HG03039 (cell line): ENCODE measurements around the gene UBB.
A peak's percentile ranks its signal among the peaks of the same experiment; 100 is the strongest.

Experiments used
- ATAC-seq: cut with Tn5 transposase; IDR thresholded peaks from one replicate; pipeline ENCODE4 v1.9.1; 2021; ENCODE audit warnings: mild to moderate bottlenecking, moderate library complexity; ENCODE audit not compliant: unreplicated experiment

Gene UBB

DNA sequence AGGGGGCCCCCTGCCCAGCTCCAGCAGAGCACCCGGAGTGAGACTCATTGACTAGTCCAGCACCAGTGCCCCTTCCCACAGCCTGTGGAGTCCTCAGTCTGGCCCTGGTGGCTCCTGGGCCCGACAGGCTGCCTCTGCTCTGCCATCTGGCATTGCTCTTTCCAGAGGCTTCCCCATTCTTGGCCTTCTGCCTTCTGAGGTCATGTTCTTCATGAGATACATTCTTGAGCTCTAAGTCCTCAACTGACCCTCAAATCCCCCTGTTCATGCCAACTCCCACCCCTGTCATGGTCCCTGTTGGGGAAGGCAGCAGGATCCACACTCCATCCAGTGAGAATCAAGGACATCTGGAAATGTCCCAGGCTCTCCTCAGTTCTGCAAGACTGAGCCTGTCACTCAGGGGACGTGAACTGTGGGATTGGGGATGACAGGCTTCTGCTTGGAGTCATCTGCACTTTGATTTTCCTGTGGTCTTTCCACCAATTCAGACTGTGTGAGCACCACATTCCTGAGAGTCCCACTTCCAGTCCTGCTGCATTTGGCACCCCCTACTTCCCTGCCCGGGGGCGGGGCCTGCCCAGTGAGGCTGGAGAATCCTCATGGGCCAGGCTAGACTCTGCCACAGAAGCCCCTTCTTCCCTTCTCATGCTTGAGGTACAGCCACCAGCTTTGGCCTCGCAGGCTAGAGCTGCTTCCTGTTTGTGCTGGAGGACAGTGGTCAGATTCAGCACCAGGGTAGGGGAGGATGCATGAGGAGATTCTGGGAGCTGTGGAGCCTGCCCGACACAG is 37.2 kb downstream of the UBB start:
- no peak for ATAC-seq

DNA sequence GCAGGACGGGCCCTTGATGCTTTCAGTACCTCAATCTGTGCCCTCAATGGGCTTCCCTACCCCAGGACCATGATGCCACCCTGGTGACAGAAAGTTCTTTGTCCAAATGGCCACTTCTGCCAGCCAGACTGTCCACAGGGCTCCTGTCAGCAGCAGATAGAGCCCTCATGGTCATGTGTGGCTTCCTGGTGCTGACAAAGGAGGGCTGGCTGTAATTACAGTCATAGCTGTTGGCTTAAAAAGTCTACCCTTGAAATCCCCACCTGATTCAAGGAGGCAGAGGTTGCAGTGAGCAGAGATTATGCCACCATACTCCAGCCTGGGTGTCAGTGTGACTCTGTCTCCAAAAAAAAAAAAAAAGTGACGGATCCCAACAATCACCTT is 37.8 kb downstream of the UBB start:
- ATAC-seq, result no peak

DNA sequence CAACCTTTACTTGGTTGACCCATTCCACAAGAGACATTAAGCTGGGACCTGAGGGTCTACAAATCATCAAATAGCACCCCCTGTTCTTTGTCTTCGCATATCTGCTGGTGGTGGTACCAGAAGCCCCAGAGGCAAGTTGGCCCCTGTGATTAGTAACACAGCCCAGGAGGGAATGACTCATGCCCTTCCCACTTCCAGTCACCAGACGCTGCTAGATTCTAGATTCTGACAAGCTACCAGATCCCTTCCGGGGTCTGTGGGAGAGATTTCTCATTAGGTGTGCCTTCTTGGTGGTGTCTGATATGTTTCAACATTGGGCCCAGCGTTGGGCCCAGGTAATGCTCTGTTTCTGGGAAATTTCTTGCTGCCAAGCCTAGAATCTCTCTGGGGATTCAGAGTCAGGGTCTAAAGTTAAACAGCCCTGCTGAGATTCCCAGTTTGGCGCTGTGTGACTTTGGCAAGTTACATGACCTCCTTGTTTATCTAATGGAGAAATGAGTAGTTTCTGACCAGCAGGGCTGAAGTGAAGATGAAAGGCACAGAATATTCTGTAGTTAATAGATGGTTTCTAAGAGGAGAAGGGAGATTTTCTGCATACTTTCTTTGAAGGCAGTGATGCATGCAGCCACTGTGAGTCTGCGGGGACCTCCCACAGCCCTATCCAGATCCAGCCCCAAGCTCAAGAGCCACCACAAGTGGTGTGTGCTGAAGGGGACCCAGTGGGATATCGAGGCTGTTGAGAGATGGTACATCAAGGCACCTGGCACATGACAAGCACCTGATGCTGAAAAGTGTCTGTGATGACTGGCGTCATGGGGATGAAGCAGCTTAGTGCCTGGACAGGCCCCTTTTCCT is 38.4 kb downstream of the UBB start:
- ATAC-seq, result peak; percentile 31

DNA sequence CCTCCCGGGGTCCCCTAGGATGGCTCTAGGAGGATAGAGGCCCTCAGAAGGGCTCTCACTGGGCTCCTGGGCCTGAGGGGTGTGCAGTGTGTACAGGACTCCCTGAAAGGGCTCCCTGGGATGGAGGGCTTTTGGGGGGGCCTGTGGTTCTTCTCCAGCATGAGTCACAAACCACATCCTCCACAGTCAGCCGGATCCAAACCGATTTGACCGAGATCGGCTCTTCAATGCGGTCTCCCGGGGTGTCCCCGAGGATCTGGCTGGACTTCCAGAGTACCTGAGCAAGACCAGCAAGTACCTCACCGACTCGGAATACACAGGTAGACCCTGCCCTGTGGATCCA is 39.0 kb downstream of the UBB start:
- ATAC-seq, result no peak

- ATAC-seq, result no peak
Measured at GRCh38 chr17:16422416-16422815, 41.5 kb downstream of the UBB start.

GRCh38 chr17:16423226-16423872 is 42.5 kb downstream of the UBB start:
- no peak for ATAC-seq

DNA sequence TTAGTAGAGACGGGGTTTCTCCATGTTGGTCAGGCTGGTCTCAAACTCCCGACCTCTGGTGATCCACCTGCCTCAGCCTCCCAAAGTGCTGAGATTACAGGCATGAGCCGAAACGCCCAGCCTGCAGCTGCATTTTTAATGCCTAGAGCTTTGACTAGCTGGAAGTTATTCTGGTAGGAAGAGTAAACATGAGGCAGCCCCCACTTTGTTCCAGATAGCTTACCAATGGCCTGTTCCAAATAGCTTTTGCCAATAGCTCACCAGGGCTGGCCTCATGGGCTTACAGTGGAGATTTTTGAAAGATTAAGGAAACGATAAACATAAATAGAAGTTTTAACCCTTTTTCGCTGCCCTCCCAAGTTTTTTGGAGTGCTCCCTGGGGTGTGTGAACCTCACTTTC is 44.3 kb downstream of the UBB start:
- ATAC-seq, result no peak

DNA sequence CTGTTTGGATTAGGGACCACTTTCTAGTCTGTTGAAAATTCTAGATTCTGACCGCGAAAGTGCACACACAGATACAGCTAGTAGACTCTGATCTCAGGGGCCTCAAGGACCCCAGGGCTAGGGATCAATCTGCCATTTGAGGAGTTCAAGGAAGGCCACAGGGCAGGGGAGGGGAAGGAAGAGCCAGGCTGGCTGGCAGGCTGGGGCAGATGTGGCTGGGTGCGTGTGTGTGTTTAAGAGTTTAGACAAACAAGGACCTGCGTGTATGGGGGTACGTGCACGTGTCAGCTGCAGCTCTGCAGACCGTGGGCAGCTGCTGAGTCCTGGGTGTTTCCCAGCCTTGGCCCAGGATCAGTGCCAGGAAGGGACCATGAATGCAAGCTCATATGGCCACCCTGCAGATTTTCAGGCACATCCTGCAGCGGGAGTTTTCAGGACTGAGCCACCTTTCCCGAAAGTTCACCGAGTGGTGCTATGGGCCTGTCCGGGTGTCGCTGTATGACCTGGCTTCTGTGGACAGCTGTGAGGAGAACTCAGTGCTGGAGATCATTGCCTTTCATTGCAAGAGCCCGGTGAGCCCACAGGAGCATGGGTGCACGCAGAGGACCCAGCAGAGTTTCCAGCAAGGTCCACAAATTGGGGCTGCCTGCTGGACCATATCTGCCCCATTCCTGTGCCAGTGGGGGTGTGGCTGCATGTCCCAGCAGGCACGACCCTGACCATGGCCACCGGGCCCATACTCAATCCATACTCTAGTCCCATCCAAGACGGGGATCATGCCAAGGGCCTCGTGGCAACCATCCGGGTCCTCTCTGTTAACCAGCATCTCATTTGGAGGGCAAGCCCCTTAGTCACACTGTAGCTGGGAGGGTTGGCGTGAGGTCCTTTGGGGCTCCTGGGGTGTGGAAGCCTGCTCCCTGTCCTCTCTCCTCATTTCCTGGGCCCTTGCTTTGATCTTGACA is 45.1 kb downstream of the UBB start:
- ATAC-seq, result no peak

GRCh38 chr17:16427020-16427419 is 46.1 kb downstream of the UBB start:
- ATAC-seq, result no peak

- no peak for ATAC-seq
Measured at GRCh38 chr17:16428098-16428882, 47.4 kb downstream of the UBB start.

DNA sequence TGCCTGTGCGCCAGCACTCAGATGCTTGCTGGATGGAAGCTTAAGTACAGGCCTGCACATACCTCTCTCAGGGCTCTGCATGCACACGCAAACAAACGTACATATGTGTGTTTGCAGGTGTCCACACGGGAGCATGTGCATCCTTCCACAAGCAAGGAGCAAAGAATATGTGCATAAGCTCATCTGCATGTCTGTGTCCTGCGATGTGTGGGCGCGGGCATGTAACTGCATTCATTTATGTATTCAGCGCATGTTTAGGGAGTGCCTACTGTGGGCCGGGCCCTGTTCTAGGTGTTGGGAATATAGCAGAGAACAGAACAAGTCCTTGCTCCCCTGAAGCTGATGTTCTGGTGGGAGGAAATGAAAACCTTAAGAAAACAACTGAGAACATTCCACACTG is 48.2 kb downstream of the UBB start:
- no peak for ATAC-seq

- no peak for ATAC-seq
Measured at GRCh38 chr17:16430650-16431049, 49.8 kb downstream of the UBB start.

DNA sequence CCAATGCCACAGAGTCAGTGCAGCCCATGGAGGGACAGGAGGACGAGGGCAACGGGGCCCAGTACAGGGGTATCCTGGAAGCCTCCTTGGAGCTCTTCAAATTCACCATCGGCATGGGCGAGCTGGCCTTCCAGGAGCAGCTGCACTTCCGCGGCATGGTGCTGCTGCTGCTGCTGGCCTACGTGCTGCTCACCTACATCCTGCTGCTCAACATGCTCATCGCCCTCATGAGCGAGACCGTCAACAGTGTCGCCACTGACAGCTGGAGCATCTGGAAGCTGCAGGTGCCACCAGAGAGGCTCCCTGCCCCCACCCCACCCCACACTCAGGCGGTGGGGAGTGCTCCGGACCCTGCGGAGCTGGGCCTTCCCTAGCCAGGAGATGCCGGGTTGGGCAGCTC is 51.1 kb downstream of the UBB start:
- no peak for ATAC-seq
